Cortex of kidney (tissue), 1 donor: ENCODE measurements around the gene LRCH1.

Source experiments
- DNase-seq: peaks from one replicate; lab custom pipeline; 2025; lab: John Stamatoyannopoulos, UW

LRCH1 gene

GRCh38 chr13:46712524-46712923 lies 159.6 kb downstream of the LRCH1 start:
- no peak for DNase-seq

- DNase-seq, result no peak
Measured at GRCh38 chr13:46715363-46715762, 162.4 kb downstream of the LRCH1 start.

GRCh38 chr13:46716821-46717220 lies 163.9 kb downstream of the LRCH1 start:
- DNase-seq, result no peak

- DNase-seq, result no peak
Measured at GRCh38 chr13:46717275-46717674, 164.3 kb downstream of the LRCH1 start.

GRCh38 chr13:46717856-46718255 lies 164.9 kb downstream of the LRCH1 start:
- DNase-seq, result no peak

- no peak for DNase-seq
Measured at GRCh38 chr13:46720189-46720588, 167.2 kb downstream of the LRCH1 start.

GRCh38 chr13:46721054-46721453 lies 168.1 kb downstream of the LRCH1 start:
- no peak for DNase-seq

DNA sequence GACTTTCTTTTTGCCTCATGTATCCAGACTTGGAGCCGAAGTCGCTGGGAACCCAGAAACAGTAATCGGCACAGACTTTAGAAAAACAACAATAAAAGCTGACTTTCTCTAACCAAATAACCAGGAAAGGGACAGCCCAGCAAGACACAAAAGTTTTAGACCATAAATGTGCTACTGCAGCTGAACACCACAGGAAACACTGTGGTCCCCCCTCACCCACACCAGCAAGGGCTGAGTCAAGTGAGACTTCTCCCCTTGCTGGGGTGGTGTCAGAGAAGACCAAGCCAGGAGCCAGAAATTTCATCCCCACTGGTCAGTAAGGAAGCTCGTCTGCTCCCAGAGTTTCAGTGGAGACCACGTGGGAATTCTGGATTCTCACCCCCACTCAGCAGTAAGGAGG lies 173.4 kb downstream of the LRCH1 start:
- no peak for DNase-seq

DNA sequence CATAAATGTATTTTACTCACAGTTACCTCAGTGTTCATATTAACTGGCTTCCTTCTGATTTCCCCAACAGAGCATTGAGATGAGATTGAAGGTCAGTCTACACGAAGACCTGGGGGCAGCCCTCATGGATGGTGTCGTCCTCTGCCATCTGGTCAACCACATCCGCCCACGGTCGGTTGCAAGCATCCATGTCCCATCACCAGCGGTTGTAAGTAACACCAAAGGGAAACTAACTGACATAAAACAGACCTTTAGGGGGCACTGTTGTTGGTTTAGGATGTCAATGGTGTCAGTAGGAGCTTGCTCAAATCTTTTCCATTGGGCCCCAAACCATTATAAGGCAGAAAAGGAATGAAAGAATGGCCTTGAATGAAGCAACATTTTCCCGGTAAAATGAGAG lies 175.8 kb downstream of the LRCH1 start:
- no peak for DNase-seq

DNA sequence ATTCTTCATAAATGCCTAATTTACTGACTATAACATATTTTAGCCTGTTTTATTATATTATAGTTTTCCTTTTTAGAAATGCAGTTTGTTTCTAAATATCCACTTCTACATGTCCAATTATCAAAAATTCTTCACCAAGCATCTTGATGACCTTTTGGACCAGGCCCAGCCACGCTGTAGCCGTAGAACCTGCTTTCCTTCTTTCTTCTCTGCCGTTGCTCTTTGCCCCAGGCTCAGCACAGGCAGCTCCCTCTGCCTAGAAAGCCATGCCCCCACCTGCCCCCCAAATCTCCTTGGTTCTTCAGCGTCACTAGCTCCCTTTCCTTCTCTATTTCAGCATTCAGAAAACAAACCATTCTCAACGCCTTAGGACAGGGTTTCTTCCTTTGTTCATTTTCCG lies 178.6 kb downstream of the LRCH1 start:
- no peak for DNase-seq

GRCh38 chr13:46735425-46735824 lies 182.5 kb downstream of the LRCH1 start:
- DNase-seq, result no peak

DNA sequence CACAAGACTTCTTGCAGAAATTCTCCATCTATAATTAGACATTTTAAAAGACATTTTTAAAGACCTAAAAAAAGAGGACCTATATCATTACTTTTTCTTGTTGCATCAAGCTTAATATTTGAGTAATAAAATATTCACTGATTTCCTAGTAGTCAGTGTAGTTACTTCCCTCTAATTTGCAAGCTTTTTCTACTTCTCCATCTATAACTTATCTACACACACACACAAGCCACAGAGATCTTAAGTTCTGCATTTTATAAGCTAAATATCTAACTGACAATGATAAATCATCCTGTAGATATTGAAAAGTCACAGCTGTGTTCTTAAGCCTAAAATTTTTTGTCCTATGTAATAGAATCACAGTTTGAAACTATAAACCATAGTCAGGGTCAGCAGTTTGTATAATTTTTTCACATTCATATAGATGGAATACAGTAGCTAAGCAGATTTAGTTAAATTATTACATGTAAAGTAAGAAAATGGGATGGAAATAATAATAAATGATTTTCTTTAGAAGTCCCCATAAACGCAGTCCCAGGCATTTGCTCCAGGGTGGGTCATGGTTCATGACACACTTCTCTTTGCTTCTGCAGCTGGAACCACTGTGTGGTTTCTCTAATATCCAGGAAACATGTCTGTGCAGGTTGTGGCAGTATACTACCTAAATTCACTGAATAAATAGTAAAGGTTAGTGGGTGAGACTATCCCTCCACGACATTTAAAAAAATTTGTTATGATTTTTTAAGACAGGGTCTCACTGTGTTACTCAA lies 183.8 kb downstream of the LRCH1 start:
- no peak for DNase-seq

- DNase-seq, result no peak
Measured at GRCh38 chr13:46738055-46738454, 185.1 kb downstream of the LRCH1 start.

- DNase-seq, result no peak
Measured at GRCh38 chr13:46738766-46739165, 185.8 kb downstream of the LRCH1 start.

- no peak for DNase-seq
Measured at GRCh38 chr13:46739447-46740098, 186.6 kb downstream of the LRCH1 start.

GRCh38 chr13:46743191-46743590 lies 190.2 kb downstream of the LRCH1 start:
- no peak for DNase-seq

GRCh38 chr13:46745062-46745461 lies 192.1 kb downstream of the LRCH1 start:
- no peak for DNase-seq

DNA sequence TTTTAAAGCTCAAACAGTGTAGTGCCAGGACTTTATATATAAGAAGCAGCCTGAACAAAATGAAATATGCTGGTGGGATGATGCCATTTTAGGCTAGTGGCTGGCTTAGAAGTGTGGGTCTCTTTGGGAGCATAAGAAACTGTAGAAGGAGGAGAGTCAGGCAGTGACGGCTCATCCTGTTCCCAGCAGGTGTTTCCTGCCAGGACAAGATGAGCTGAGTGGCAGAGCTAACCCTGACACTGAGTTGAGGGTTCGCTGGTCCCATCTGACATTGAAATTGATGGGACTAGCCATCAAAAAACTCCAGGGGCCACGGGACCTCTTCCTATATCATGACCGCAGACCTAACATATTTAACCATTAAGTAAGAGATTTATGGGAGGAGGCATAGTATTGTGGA lies 192.7 kb downstream of the LRCH1 start:
- no peak for DNase-seq

- DNase-seq, result no peak
Measured at GRCh38 chr13:46747031-46747820, 194.3 kb downstream of the LRCH1 start.

DNA sequence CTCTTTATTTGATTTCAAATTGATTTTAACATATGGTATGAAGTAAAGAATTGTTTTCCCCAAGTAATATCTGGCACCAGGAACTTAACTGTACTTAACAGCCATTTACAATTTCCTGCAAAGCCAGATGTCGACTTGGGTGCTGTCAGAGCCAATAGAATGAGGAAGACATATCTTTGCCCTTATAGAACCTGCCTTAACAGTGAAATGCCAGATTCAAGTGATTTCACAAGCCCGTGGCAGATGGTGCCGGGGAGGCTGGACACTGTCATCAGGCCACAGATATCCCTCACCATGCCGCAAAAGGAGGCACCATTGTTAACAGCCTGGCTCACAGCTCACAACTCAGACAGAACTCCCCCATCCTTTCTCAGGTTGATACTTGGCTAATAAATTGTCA lies 195.3 kb downstream of the LRCH1 start:
- no peak for DNase-seq

DNA sequence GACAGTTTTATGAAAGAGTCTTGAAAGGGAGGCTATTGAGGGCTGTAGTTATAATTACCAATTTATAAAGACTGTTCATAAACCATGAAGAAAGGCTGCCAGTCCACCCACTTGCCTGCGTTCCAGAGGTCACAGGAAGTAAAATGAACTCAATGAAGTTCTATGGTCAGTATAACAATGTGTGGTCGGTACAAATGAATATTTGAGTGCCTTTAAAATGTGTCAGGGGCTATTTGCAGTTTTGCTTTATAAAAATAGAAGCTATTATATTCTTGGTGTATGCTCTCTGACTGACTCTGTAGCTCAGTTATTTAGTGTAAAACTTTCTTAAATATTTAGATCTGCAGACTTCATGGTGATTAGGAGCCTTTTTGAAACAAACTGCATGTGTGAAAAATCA lies 197.0 kb downstream of the LRCH1 start:
- DNase-seq, result no peak

GRCh38 chr13:46751811-46752635 lies 199.1 kb downstream of the LRCH1 start:
- no peak for DNase-seq
